Measurements from ENCODE around the gene PHLDA2. TPM values are rescaled to one million over a fixed set of nuclear protein-coding genes. Genes with fewer than 3 reads are reported as not detected.
A peak's percentile ranks its signal among the peaks of the same experiment; 100 is the strongest.

PHLDA2 gene
- total RNA-seq, 3 donors from 2014 or later, result 8.9 to 25.6 (median 23.9) TPM

DNA sequence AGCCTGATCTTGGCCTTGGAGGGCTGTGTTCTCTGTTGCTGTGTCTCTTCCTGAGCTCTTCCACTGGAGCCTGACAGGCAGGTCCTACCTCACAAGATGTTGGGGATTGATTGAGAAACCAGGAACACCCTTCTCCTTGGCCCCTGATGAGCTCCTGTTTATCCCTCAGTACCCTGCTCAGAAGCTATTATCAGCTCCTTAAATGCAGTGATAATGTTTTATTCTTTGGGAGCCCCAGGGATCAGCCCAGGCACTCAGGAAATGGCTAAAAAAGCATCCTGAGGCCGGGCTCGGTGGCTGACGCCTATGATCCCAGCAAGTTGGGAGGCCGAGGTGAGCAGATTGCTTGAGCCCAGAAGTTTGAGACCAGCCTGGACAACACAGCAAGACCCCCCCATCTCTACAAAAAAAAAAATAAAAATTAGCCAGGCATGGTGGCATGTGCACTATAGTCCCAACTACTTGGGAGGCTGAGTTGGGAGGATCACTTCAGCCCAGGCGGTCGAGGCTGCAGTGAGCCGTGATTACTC is 4.9 kb upstream of the PHLDA2 start:
- TF ChIP-seq, protein P1, sequence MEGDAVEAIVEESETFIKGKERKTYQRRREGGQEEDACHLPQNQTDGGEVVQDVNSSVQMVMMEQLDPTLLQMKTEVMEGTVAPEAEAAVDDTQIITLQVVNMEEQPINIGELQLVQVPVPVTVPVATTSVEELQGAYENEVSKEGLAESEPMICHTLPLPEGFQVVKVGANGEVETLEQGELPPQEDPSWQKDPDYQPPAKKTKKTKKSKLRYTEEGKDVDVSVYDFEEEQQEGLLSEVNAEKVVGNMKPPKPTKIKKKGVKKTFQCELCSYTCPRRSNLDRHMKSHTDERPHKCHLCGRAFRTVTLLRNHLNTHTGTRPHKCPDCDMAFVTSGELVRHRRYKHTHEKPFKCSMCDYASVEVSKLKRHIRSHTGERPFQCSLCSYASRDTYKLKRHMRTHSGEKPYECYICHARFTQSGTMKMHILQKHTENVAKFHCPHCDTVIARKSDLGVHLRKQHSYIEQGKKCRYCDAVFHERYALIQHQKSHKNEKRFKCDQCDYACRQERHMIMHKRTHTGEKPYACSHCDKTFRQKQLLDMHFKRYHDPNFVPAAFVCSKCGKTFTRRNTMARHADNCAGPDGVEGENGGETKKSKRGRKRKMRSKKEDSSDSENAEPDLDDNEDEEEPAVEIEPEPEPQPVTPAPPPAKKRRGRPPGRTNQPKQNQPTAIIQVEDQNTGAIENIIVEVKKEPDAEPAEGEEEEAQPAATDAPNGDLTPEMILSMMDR (IDR thresholded peaks at IDR 0.05), result no peak
- peak in 1 of 3 donors; percentile 17 for DNase-seq
- intact Hi-C loops (cut with DNase I, micrococcal nuclease), result no loop called here

GRCh38 chr11:2933375-2934020 is 4.3 kb upstream of the PHLDA2 start:
- H3K4me1 ChIP-seq (ENCODE audit: low read depth), result peaks cover 6% of the 10 kb centered on the region
- peaks cover 5% of the 10 kb centered on the region for H3K9me3 ChIP-seq
- TF ChIP-seq, protein P1 (IDR thresholded peaks at IDR 0.05), result no peak
- H3K4me3 ChIP-seq, result no peak overlapping the region
- ATAC-seq (peak; percentile 53), DNase-seq (peak; percentile 65 to 91 (median 77))
- H3K36me3 ChIP-seq (ENCODE audit: low read depth), result no peaks in the 10 kb centered on the region
- intact Hi-C loops (cut with DNase I, micrococcal nuclease), result no loop called here

More for the DNA sequence above, 4.9 kb upstream of the PHLDA2 start:
- ATAC-seq, result no peak
- H3K36me3 ChIP-seq (ENCODE audit: low read depth), result no peaks in the 10 kb centered on the region
- peaks cover 9% of the 10 kb centered on the region for H3K9me3 ChIP-seq
- peaks cover 6% of the 10 kb centered on the region for H3K4me1 ChIP-seq (ENCODE audit: low read depth)
- H3K4me3 ChIP-seq, result no peak overlapping the region

- TF ChIP-seq, protein P1 (IDR thresholded peaks at IDR 0.05), result no peak
- Histone ChIP-seq H3K4me1 (ENCODE audit: low read depth) (peaks cover 12% of the 10 kb centered on the region), H3K9me3 (peaks cover 5% of the 10 kb centered on the region), H3K36me3 (ENCODE audit: low read depth) (no peaks in the 10 kb centered on the region), H3K4me3 (no peak overlapping the region)
- no peak for ATAC-seq
- peak in 2 of 3 donors; percentile 30 to 55 for DNase-seq
- intact Hi-C loops (cut with DNase I, micrococcal nuclease), result no loop called here
Observed at GRCh38 chr11:2932850-2933251, 3.6 kb upstream of the PHLDA2 start.

- H3K9me3 ChIP-seq, result no peaks in the 10 kb centered on the region
Observed at GRCh38 chr11:2931771-2932738, 2.8 kb upstream of the PHLDA2 start.

DNA sequence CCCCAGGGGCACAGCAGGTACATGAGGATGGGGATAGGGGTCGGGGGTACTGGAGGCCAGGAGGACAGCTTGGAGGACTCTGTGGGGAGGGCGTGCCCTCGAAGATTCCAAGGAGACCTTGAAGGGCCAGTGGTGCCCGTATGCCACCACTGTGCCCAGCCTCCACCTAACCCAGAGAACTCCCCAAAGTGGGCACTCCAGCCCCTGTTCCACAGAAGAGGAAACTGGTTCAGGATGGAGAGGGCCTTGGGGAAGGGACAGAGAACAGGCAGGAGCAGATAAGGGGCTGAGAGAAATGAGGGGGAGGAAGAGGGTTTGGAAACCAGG is 2.2 kb upstream of the PHLDA2 start:
- TF ChIP-seq, protein P1 (IDR thresholded peaks at IDR 0.05), result no peak
- no peak for ATAC-seq
- Histone ChIP-seq H3K4me3 (no peak overlapping the region), H3K9me3 (no peaks in the 10 kb centered on the region), H3K4me1 (ENCODE audit: low read depth) (peaks cover 20% of the 10 kb centered on the region), H3K36me3 (ENCODE audit: low read depth) (no peaks in the 10 kb centered on the region)
- intact Hi-C loops (cut with DNase I, micrococcal nuclease), result no loop called here
- no peak for DNase-seq

More at GRCh38 chr11:2931771-2932738, 2.8 kb upstream of the PHLDA2 start:
- ATAC-seq, result no peak
- Histone ChIP-seq H3K36me3 (ENCODE audit: low read depth) (no peaks in the 10 kb centered on the region), H3K4me3 (no peak overlapping the region), H3K4me1 (ENCODE audit: low read depth) (peaks cover 20% of the 10 kb centered on the region)
- peak in 2 of 3 donors; percentile 38 to 54 for DNase-seq
- TF ChIP-seq, protein P1 (IDR thresholded peaks at IDR 0.05), result no peak
- intact Hi-C loops (cut with DNase I, micrococcal nuclease), result no loop called here
